Left ventricle myocardium inferior (tissue), 1 donor: ENCODE results near the gene OR8H2. TPM values are rescaled to one million over a fixed set of nuclear protein-coding genes. Genes with fewer than 3 reads are reported as not detected.
"Not testable (repeated sequence)": the region's sequence is repeated elsewhere in the genome, so short reads cannot be mapped to it uniquely, and the experiment has no call there.

Experiments used
- DNase-seq: peaks from one replicate; pipeline ENCODE4 v3.0.0-alpha.2; 2020
- H3K27ac ChIP-seq: fragments of 200-600 bp; replicated peaks from 2 replicates; pipeline ENCODE4 v1.8.0; 2021
- H3K27me3 ChIP-seq: fragments of 200-600 bp; 2 replicates; pipeline ENCODE4 v1.8.0; 2021; ENCODE audit warnings: low read depth
- H3K36me3 ChIP-seq: fragments of 200-600 bp; 2 replicates; pipeline ENCODE4 v1.8.0; 2021
- H3K4me1 ChIP-seq: fragments of 200-600 bp; 2 replicates; pipeline ENCODE4 v1.8.0; 2021
- H3K4me3 ChIP-seq: fragments of 200-600 bp; 2 replicates; pipeline ENCODE4 v1.8.0; 2021; ENCODE audit warnings: mild to moderate bottlenecking, moderate library complexity
- H3K9me3 ChIP-seq: fragments of 200-600 bp; replicated peaks from 2 replicates; pipeline ENCODE4 v1.8.0; 2021
- CTCF ChIP-seq: fragments of 200-600 bp; IDR thresholded peaks from 2 replicates; pipeline ENCODE4 v1.8.0; 2021; ENCODE audit warnings: antibody characterized with exemption, mild to moderate bottlenecking, borderline replicate concordance
- intact Hi-C: fragments of 100-400 bp; cut with micrococcal nuclease; formaldehyde crosslinking; loops from one replicate; pipeline ENCODE4 v1.11.0; 2022
- long read RNA-seq: library from polyadenylated mRNA; unstranded; transcript quantifications from one replicate; pipeline ENCODE4 v2.0.0, GENCODE V29; 2021
- total RNA-seq: library from RNA; stranded (reverse); fragmentation: NEBNext Ultra II Directional; extraction: Animal tissue kit (Norgen Biotek cat#: 25700); gene quantifications from one replicate; pipeline ENCODE4 v1.2.1, GENCODE V29; 2021
- donor health status: DM: no; HTN: yes; CAD: no; lungs with severe emphysema.

Gene OR8H2
- not detected for total RNA-seq
- long read RNA-seq, result 0 reads

- Histone ChIP-seq H3K9me3 (peaks cover 5% of the 10 kb centered on the region), H3K36me3 (no peaks in the 10 kb centered on the region), H3K4me3 (no peak within 1 kb of the TSS), H3K27me3 (no peaks in the 10 kb centered on the region), H3K27ac (no peak within 1 kb of the TSS), H3K4me1 (no peaks in the 10 kb centered on the region)
- DNase-seq, result no peak
- no peak for TF ChIP-seq CTCF
- intact Hi-C loops, result no loop called here
Observed at GRCh38 chr11:56103210-56103737, at the start of gene OR8H2. OR8H2 (plus strand) TSS chr11:56103687; CDS start chr11:56105043, 1,356 bp downstream.

DNA sequence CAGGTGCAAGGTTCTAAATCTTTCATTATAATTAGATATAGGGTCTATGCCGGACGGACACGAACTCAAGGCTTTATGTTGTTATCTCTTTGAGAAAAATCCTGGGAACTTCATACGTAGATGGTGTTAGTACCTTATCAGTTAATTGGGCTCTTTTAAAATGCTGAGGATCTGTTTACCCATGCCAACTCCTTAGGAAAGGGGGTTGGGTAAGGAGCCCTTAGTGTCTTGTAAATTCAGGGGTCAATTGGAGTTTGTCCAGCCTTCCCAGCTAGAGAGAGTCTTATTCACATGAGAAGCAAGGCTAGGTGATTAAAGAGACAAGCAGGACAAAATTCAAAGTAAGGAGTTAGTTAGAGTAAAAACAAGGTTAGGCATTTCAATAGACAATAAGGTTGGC, 47.1 kb upstream of the OR8H2 start:
- H3K9me3 ChIP-seq, DNase-seq, intact Hi-C loops, H3K27me3 ChIP-seq, H3K4me1 ChIP-seq, H3K36me3 ChIP-seq, H3K27ac ChIP-seq, H3K4me3 ChIP-seq: not testable (repeated sequence)

- H3K4me3 ChIP-seq, H3K9me3 ChIP-seq, H3K27me3 ChIP-seq, H3K36me3 ChIP-seq, H3K4me1 ChIP-seq, H3K27ac ChIP-seq, intact Hi-C loops, DNase-seq: not testable (repeated sequence)
Observed at GRCh38 chr11:56057661-56058237, 45.7 kb upstream of the OR8H2 start.

DNA sequence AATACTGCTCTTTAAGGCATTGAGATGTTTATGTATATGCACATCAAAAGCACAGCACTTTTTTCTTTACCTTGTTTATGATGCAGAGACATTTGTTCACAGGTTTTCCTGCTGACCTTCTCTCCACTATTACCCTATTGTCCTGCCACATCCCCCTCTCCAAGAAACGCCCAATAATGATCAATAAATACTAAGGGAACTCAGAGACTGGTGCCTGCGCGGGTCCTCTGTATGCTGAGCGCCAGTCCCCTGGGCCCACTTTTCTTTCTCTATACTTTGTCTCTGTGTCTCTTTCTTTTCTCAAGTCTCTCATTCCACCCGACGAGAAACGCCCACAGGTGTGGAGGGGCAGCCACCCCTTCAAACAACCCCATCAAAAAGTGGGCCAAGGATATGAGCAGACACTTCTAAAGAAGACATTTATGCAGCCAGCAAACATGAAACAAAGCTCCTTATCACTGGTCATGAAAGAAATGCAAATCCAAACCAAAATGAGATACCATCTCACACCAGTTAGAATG, 45.2 kb upstream of the OR8H2 start:
- H3K4me1 ChIP-seq, intact Hi-C loops, H3K27me3 ChIP-seq, H3K27ac ChIP-seq, H3K36me3 ChIP-seq, DNase-seq, H3K4me3 ChIP-seq, H3K9me3 ChIP-seq: not testable (repeated sequence)

DNA sequence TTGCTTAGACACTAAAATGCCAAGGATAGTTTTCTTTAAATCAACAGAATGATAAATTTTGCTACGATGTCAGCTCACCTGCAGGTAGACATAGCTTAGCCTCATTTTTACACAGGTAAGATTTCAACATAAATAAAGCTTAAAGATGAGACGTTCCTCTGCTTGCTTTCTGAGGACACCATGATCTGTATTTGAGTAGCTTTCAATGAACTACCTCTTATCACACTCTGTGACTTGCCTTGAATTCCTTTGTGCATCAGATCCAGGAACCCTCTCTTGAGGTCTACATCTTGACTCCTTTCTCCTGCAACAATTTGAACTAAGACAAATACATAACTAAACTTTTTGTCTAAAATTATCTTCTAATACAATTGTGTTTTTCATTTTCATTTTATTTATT, 36.5 kb upstream of the OR8H2 start:
- H3K4me1 ChIP-seq, result no peaks in the 10 kb centered on the region
- no peak overlapping the region for H3K4me3 ChIP-seq
- intact Hi-C loops, result no loop called here
- TF ChIP-seq CTCF, result no peak
- H3K9me3 ChIP-seq, result peaks cover 21% of the 10 kb centered on the region
- no peak for DNase-seq
- no peaks in the 10 kb centered on the region for H3K27me3 ChIP-seq
- H3K36me3 ChIP-seq, result no peaks in the 10 kb centered on the region
- H3K27ac ChIP-seq, result no peak overlapping the region

GRCh38 chr11:56089697-56090096, 13.8 kb upstream of the OR8H2 start:
- Histone ChIP-seq H3K4me1 (no peaks in the 10 kb centered on the region), H3K4me3 (no peak overlapping the region), H3K27ac (no peak overlapping the region), H3K27me3 (no peaks in the 10 kb centered on the region), H3K36me3 (no peaks in the 10 kb centered on the region), H3K9me3 (no peaks in the 10 kb centered on the region)
- DNase-seq, result no peak
- no peak for TF ChIP-seq CTCF
- intact Hi-C loops, result no loop called here

- TF ChIP-seq CTCF, result no peak
- no peaks in the 10 kb centered on the region for H3K9me3 ChIP-seq
Observed at GRCh38 chr11:56093008-56093407, 10.5 kb upstream of the OR8H2 start, which contains the start of gene OR8I2. OR8I2 (plus strand) TSS chr11:56093308; CDS start chr11:56093308, 0 bp downstream.

More at GRCh38 chr11:56093008-56093407, 10.5 kb upstream of the OR8H2 start, which contains the start of gene OR8I2:
- Histone ChIP-seq H3K27ac (no peak within 1 kb of the TSS), H3K4me1 (no peaks in the 10 kb centered on the region), H3K36me3 (no peaks in the 10 kb centered on the region), H3K27me3 (no peaks in the 10 kb centered on the region), H3K4me3 (no peak within 1 kb of the TSS)
- intact Hi-C loops, result no loop called here
- DNase-seq, result no peak
